HAP-1 (cell line): Measurements from ENCODE around the gene TWF2.

Source experiments
- DNase-seq, 2 experiments: peaks; one replicate each; pipeline ENCODE4 v3.0.0-alpha.2; 2016 to 2020; ENCODE audit warnings: low spot score in 2 of 2
- H3K27me3 ChIP-seq: fragments of 250-450 bp; sonication (Bioruptor Pico); 2 replicates; pipeline ENCODE4 v1.5.1; 2020; ENCODE audit warnings: low read depth, mild to moderate bottlenecking, moderate library complexity
- H3K36me3 ChIP-seq: fragments of 250-450 bp; sonication (Bioruptor Pico); replicated peaks from 2 replicates; pipeline ENCODE4 v1.5.1; 2020; ENCODE audit warnings: mild to moderate bottlenecking
- H3K4me1 ChIP-seq: fragments of 250-450 bp; sonication (Bioruptor Pico); 2 replicates; pipeline ENCODE4 v1.5.1; 2020; ENCODE audit warnings: mild to moderate bottlenecking
- H3K4me3 ChIP-seq: fragments of 250-450 bp; sonication (Bioruptor Pico); 2 replicates; pipeline ENCODE4 v1.5.1; 2020; ENCODE audit warnings: mild to moderate bottlenecking, moderate library complexity
- H3K9me3 ChIP-seq: fragments of 250-450 bp; sonication (Bioruptor Pico); 2 replicates; pipeline ENCODE4 v1.5.1; 2020; ENCODE audit warnings: mild to moderate bottlenecking, moderate library complexity
- in situ Hi-C: fragments of 300-500 bp; cut with MboI; formaldehyde crosslinking; loops from 3 replicates; pipeline ENCODE4 v1.14.3; 2020; ENCODE audit warnings: low sequenced_read_pairs, inconsistent platforms, mixed read lengths

Gene TWF2

GRCh38 chr3:52208556-52208955, 30.4 kb downstream of the TWF2 start:
- H3K4me3 ChIP-seq = no peak overlapping the region
- in situ Hi-C loops = no loop called here
- no peaks in the 10 kb centered on the region for H3K27me3 ChIP-seq
- no peaks in the 10 kb centered on the region for H3K9me3 ChIP-seq
- no peak for DNase-seq
- peaks cover 93% of the 10 kb centered on the region for H3K36me3 ChIP-seq
- no peaks in the 10 kb centered on the region for H3K4me1 ChIP-seq

DNA sequence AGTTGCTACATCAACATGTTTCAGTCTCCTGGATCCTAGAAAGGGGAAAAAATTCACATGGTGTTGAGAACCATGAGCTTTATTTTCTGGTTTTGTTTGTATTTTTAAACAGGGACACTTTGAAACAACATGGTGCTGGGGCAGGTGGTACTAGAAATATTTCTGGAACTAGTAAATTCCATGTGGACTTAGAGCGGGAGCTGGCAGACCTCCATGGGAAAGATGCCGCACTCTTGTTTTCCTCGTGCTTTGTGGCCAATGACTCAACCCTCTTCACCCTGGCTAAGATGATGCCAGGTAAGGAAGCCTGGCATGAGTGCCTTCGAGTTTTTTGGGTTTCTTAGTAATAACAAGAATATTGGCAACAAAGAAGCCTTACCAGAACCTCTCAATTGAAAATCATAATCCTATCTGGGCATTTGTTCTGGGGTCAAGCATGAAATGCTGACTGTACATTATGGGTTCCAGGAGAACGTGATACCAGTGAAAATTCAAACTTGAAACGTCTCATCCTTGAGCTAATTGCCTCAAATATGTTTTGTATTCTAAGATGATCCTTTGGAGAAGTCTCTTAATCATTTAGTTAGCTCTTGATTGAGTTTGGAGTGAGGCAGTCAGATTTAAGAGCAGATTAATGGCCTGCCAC, 33.1 kb downstream of the TWF2 start:
- Histone ChIP-seq H3K27me3 (no peaks in the 10 kb centered on the region), H3K36me3 (peaks cover 93% of the 10 kb centered on the region), H3K4me1 (no peaks in the 10 kb centered on the region), H3K4me3 (no peak overlapping the region), H3K9me3 (no peaks in the 10 kb centered on the region)
- in situ Hi-C loops = no loop called here
- DNase-seq = no peak

DNA sequence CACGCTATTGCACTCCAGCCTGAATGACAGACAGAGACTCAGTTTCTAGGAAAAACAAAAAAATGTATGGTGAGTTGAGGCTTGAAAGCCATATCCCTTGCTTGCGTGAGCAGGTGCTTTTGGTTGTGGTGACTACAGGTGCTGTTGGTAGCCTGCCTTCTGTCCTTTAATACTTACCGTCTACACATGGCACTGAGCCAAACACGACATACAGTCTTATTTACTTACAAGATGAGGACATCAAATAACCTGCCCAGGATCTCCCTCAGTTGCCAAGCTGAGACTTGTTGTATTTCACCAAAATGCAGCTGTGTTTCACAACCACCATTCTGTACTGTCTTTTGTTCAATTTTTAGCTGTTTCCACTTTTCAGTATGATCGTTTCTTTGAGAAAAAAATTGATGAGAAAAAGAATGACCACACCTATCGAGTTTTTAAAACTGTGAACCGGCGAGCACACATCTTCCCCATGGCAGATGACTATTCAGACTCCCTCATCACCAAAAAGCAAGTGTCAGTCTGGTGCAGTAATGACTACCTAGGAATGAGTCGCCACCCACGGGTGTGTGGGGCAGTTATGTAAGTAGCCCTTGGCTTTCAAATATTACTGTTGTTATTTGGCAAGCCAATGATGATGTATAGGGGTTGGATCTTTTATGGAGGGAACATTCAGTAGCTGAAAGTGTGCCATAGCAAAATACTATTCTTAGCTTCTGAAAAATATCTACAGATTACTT, 34.5 kb downstream of the TWF2 start:
- Histone ChIP-seq H3K4me3 (no peak overlapping the region), H3K36me3 (peaks cover 93% of the 10 kb centered on the region), H3K9me3 (no peaks in the 10 kb centered on the region), H3K4me1 (no peaks in the 10 kb centered on the region; the same call in 1 of the 2 replicates), H3K27me3 (no peaks in the 10 kb centered on the region)
- in situ Hi-C loops = no loop called here
- DNase-seq = no peak

GRCh38 chr3:52203701-52204100, 35.3 kb downstream of the TWF2 start:
- no peaks in the 10 kb centered on the region for H3K27me3 ChIP-seq
- DNase-seq = no peak
- peaks cover 3% of the 10 kb centered on the region; the same call in 1 of the 2 replicates for H3K4me1 ChIP-seq
- peaks cover 90% of the 10 kb centered on the region for H3K36me3 ChIP-seq
- H3K4me3 ChIP-seq = no peak overlapping the region
- in situ Hi-C loops = no loop called here
- H3K9me3 ChIP-seq = no peaks in the 10 kb centered on the region

DNA sequence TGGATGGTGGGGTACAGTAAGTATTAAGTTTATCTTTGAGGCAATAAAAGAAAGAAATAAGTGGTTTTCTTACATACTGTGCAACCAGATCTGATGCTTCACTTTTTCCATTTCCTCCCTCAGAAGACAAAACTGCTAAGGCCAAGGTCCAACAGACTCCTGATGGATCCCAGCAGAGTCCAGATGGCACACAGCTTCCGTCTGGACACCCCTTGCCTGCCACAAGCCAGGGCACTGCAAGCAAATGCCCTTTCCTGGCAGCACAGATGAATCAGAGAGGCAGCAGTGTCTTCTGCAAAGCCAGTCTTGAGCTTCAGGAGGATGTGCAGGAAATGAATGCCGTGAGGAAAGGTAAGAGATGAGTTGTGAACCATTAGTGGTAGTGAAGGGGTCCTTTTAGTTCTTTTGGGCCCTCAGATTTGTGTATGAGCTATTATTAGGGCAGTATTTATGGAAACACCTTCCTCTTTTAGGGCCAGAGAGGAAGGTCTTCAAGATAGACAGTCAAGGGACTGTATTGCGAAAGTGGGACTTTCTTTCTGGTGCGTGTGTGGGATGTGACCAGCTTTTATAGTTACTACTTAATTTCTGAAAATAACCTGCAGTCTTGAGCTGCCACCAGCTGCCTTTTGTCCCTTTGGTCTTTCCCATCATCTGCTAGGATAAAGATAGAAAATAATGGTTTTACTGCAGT, 36.4 kb downstream of the TWF2 start:
- in situ Hi-C loops = no loop called here

DNA sequence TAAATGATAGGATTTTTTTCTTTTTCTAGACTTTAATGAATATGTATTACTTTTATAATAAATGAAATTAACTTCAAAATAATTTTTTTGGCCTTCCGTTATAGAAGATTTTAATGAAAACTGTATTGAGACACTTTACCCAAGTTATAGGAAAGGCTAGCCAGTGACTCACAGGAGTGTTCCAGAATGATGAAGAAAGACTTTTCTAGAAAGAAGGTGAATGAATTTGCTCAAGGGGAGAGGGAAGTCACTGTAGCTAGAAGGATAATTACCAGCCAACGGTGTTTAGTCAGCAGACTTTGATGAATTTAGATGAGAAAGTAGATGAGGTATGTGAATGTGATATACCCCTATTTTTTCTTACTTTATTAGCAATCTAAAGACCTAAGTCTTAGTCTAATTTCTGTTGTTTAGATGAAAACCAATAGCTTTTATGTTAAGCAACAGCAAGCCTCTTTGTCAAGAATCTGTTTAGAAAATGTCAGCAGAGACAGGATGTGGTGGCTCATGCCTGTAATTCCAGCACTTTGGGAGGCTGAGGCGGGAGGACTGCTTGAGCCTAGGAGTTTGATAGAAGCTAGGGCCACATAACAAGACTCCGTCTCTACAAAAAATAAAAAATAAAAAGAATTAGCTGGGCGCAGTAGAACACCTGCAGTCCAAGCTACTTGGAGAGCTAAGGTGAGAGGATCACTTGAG, 37.8 kb downstream of the TWF2 start:
- H3K36me3 ChIP-seq = peaks cover 69% of the 10 kb centered on the region
- H3K4me1 ChIP-seq = peaks cover 8% of the 10 kb centered on the region
- H3K9me3 ChIP-seq = no peaks in the 10 kb centered on the region
- H3K27me3 ChIP-seq = no peaks in the 10 kb centered on the region
- no peak overlapping the region for H3K4me3 ChIP-seq
- in situ Hi-C loops = no loop called here
- DNase-seq = no peak

More for the DNA sequence above, 36.4 kb downstream of the TWF2 start:
- Histone ChIP-seq H3K27me3 (no peaks in the 10 kb centered on the region), H3K9me3 (no peaks in the 10 kb centered on the region), H3K4me3 (no peak overlapping the region), H3K4me1 (peaks cover 7% of the 10 kb centered on the region), H3K36me3 (peaks cover 78% of the 10 kb centered on the region)
- no peak for DNase-seq

DNA sequence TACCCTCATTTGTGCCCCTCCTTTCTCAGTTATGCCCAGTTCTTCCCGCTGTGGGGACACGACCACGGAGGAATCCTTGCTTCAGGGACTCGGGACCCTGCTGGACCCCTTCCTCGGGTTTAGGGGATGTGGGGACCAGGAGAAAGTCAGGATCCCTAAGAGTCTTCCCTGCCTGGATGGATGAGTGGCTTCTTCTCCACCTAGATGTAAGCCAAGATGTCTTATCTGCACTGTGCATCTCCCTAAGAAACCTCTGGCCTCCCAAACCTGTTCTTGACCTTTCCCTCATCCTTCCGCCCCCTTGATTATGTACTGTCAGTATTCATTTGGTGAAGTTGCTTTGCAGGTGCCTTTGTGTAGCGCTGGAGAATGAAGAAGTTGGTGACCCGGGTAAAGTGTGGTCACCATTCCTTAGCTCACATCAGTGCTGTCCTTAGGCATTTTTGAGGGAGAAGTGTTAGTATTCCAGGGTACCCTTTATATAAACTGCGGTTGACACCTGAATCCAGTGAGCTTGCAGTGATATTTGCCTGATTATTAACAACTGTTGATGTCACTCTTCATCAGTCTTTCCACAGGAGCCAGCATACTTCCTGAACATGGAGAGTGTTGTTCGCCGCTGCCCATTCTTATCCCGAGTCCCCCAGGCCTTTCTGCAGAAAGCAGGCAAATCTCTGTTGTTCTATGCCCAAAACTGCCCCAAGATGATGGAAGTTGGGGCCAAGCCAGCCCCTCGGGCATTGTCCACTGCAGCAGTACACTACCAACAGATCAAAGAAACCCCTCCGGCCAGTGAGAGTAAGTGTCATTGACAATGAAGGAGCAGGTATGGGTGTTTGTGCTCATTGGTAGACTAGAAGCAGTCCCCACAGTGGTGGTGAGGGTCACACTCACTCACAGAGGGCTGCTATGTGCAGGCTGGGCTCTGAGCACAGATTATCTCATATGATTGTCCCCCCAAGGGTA, 40.0 kb downstream of the TWF2 start:
- in situ Hi-C loops = no loop called here
- H3K4me1 ChIP-seq = peaks cover 8% of the 10 kb centered on the region
- no peaks in the 10 kb centered on the region for H3K27me3 ChIP-seq
- H3K9me3 ChIP-seq = no peaks in the 10 kb centered on the region
- H3K4me3 ChIP-seq = peak overlapping the region; percentile 73
- DNase-seq = no peak
- H3K36me3 ChIP-seq = peaks cover 48% of the 10 kb centered on the region

GRCh38 chr3:52197842-52198625, 40.9 kb downstream of the TWF2 start, which contains the start of gene ALAS1:
ALAS1 (plus strand) TSS chr3:52198160; CDS start chr3:52199242, 1,082 bp downstream.
- peak within 1 kb of the TSS; percentile 73 for H3K4me3 ChIP-seq
- H3K9me3 ChIP-seq = no peaks in the 10 kb centered on the region
- peaks cover 8% of the 10 kb centered on the region for H3K4me1 ChIP-seq
- H3K36me3 ChIP-seq = peaks cover 40% of the 10 kb centered on the region
- H3K27me3 ChIP-seq = no peaks in the 10 kb centered on the region
- DNase-seq = peak; percentile 86 to 95
- in situ Hi-C loops = no loop called here

GRCh38 chr3:52197499-52197841, 41.5 kb downstream of the TWF2 start:
- H3K36me3 ChIP-seq = peaks cover 34% of the 10 kb centered on the region
- H3K4me3 ChIP-seq = peak overlapping the region; percentile 73
- in situ Hi-C loops = no loop called here
- no peak for DNase-seq
- H3K27me3 ChIP-seq = no peaks in the 10 kb centered on the region
- no peaks in the 10 kb centered on the region for H3K9me3 ChIP-seq
- peaks cover 8% of the 10 kb centered on the region for H3K4me1 ChIP-seq

GRCh38 chr3:52196977-52197376, 42.0 kb downstream of the TWF2 start:
- Histone ChIP-seq H3K27me3 (no peaks in the 10 kb centered on the region), H3K36me3 (peaks cover 29% of the 10 kb centered on the region), H3K4me1 (peaks cover 8% of the 10 kb centered on the region), H3K9me3 (no peaks in the 10 kb centered on the region), H3K4me3 (no peak overlapping the region)
- no peak for DNase-seq
- in situ Hi-C loops = no loop called here

DNA sequence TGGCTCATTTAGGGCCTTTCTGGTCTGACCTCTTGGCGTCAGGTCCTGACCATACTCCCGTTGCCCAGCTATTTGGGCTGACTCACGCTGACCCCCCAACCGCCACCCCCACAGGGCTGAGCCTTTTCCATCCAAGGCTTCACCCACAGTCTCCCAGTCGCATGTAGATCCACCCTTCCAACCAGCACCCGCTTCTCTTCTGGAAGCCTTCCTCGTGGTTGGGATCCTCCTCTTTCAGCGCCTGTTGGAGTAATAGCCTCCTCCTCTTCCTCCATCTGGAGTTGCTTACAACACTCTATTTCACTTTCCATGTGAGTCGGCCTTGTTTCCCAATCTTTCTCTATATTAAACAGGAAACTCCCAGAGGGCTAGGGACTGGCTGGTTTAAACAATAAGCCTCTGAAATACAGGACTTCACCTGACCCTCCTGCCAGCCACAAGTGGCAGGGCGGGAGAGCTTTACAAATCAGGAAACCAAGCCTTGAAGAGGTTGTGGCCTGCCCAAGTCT, 43.1 kb downstream of the TWF2 start:
- in situ Hi-C loops = no loop called here
- no peaks in the 10 kb centered on the region for H3K9me3 ChIP-seq
- no peak for DNase-seq
- peaks cover 18% of the 10 kb centered on the region for H3K36me3 ChIP-seq
- H3K27me3 ChIP-seq = no peaks in the 10 kb centered on the region
- H3K4me3 ChIP-seq = no peak overlapping the region
- peaks cover 8% of the 10 kb centered on the region for H3K4me1 ChIP-seq

DNA sequence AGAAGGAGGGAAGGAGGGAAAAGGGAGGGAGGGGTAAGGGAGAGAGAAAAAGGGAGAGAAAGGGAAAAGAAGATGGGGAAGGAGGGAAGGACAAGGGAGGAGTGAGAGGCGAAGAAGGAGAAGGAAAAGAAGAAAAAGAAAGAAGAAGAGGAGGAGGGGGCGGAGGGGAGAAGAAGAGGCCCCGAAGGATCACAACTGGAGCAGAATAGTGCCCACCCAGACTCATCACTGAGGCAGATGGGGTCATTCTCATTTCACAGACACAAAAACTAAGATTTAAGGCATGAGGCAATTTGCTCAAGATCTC, 43.7 kb downstream of the TWF2 start:
- in situ Hi-C loops = no loop called here
- DNase-seq = no peak
- Histone ChIP-seq H3K36me3 (peaks cover 12% of the 10 kb centered on the region), H3K4me1 (peaks cover 8% of the 10 kb centered on the region), H3K27me3 (no peaks in the 10 kb centered on the region), H3K4me3 (no peak overlapping the region), H3K9me3 (no peaks in the 10 kb centered on the region)
